Fibroblast of lung (primary cell): ENCODE data around the gene TUBA4B. TPM values are rescaled to one million over a fixed set of nuclear protein-coding genes. Genes with fewer than 3 reads are reported as not detected.

ENCODE experiments used
- DNase-seq, 2 donors: peaks; one replicate each; pipeline versions ENCODE4 v3.0.0 to v3.0.0-alpha.2; 2010; ENCODE audit warnings: low read depth in 2 of 2
- H2AFZ ChIP-seq: 2 replicates; pipeline ENCODE4 v1.5.1; 2012; ENCODE audit warnings: low read length, control low read depth, inconsistent platforms
- H3K27ac ChIP-seq: 2 replicates; pipeline ENCODE4 v1.5.1; 2011; ENCODE audit warnings: low read length, control low read depth; ENCODE audit not compliant: insufficient read depth
- H3K27me3 ChIP-seq: 2 replicates; pipeline ENCODE4 v1.5.1; 2011; ENCODE audit warnings: mild to moderate bottlenecking, low read length; ENCODE audit not compliant: control insufficient read depth, insufficient read depth
- H3K36me3 ChIP-seq: 2 replicates; pipeline ENCODE4 v1.5.1; 2011; ENCODE audit warnings: low read length; ENCODE audit not compliant: control insufficient read depth, insufficient read depth
- H3K4me1 ChIP-seq: 2 replicates; pipeline ENCODE4 v1.5.1; 2011; ENCODE audit warnings: low read length; ENCODE audit not compliant: control insufficient read depth, insufficient read depth; ENCODE audit errors: extremely low read depth
- H3K4me2 ChIP-seq: 2 replicates; pipeline ENCODE4 v1.5.1; 2011; ENCODE audit warnings: low read length, control low read depth; ENCODE audit not compliant: insufficient read depth; ENCODE audit errors: extremely low read depth
- H3K4me3 ChIP-seq, 4 experiments: fragments of 200-600 bp in 1 of 4; sonication (generic) in 1 of 4; replicated peaks in 1 of 4; 2 replicates each; pipeline ENCODE4 v1.5.1; 2011 to 2016; ENCODE audit warnings: low read length in 4 of 4, low read depth in 3 of 4, mild to moderate bottlenecking in 3 of 4, control low read depth in 2 of 4, inconsistent platforms in 1 of 4, mixed read lengths in 1 of 4; ENCODE audit not compliant: insufficient read depth in 1 of 4; ENCODE audit errors: control extremely low read depth in 1 of 4
- H3K79me2 ChIP-seq: 2 replicates; pipeline ENCODE4 v1.5.1; 2012; ENCODE audit warnings: mild to moderate bottlenecking, low read length, inconsistent platforms; ENCODE audit not compliant: control insufficient read depth, insufficient read depth
- H3K9ac ChIP-seq: 2 replicates; pipeline ENCODE4 v1.5.1; 2011; ENCODE audit warnings: mild to moderate bottlenecking, low read length, control low read depth; ENCODE audit not compliant: insufficient read depth
- H3K9me3 ChIP-seq: 2 replicates; pipeline ENCODE4 v1.5.1; 2012; ENCODE audit warnings: low read depth, low read length; ENCODE audit not compliant: control insufficient read depth, insufficient read depth
- H4K20me1 ChIP-seq: 2 replicates; pipeline ENCODE4 v1.5.1; 2011; ENCODE audit warnings: low read length; ENCODE audit not compliant: control insufficient read depth, insufficient read depth; ENCODE audit errors: extremely low read depth
- EZH2 ChIP-seq: IDR thresholded peaks from 2 replicates; pipeline ENCODE4 v1.5.1; 2012; ENCODE audit warnings: low read length, control low read depth, mild to moderate bottlenecking; ENCODE audit errors: missing control alignments
- polyA plus RNA-seq, 2 donors: library from polyadenylated mRNA; depleted of rRNA in 1 of 2; stranded (reverse) in 1 of 2; unstranded in 1 of 2; fragments of >200 nt; gene quantifications; 2 replicates each; pipeline ENCODE4 v1.2.1, GENCODE V29; 2011 to 2012; ENCODE audit warnings: missing spikeins in 1 of 2
- total RNA-seq: library from RNA; depleted of rRNA; stranded (reverse); fragments of >200 nt; gene quantifications from 2 replicates; pipeline ENCODE4 v1.2.1, GENCODE V29; 2014
- TF ChIP-seq, protein P1 (sequence below), 2 donors: IDR thresholded peaks in 1 of 2; conservative IDR thresholded peaks in 1 of 2; 1 replicate in 1 of 2; 2 replicates in 1 of 2; pipeline ENCODE4 v1.5.1; 2011 to 2012; ENCODE audit warnings: low read length in 2 of 2, control low read depth in 1 of 2, inconsistent platforms in 1 of 2, low read depth in 1 of 2, mild to moderate bottlenecking in 1 of 2

The TUBA4B gene
- total and polyA plus RNA-seq, 2 donors (not counting 1 experiment from before 2014, with no cell fraction given), result not detected

DNA sequence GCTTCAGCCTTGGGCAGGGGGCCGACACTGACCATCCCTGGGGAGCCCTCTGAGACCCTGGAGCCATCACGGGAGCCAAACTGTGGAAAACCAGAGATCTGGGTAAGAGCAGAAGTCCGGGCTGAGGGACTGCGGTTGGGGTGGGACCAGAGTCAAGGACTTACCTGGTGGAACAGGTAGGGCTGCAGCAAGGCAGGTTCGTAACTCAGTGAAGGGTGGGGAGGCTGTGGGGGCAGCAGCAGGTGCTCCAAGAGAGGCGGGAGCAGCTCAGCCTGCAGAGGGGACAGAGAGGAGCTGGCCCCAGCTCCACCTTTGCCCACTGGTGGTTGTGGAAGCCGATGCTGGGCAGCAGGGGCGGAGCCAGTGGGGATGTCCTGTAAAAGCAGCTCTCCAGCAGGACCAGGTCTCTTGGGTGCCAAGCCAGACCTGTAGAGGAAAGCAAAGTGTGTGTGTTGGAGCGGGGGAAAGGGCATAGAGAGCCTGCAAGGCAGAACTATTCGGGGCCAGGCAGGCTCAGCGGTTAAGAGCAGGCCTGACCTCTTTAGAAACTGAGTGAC lies 49.4 kb downstream of the TUBA4B start:
- Histone ChIP-seq H3K4me3 (no peak overlapping the region), H3K9ac (no peak overlapping the region), H3K27me3 (peaks cover 15% of the 10 kb centered on the region), H2AFZ (no peak overlapping the region), H3K36me3 (no peaks in the 10 kb centered on the region), H3K4me2 (no peak overlapping the region), H3K79me2 (no peaks in the 10 kb centered on the region), H3K27ac (no peak overlapping the region), H3K9me3 (no peaks in the 10 kb centered on the region), H4K20me1 (no peaks in the 10 kb centered on the region), H3K4me1 (no peaks in the 10 kb centered on the region)
- TF ChIP-seq EZH2, result no peak
- TF ChIP-seq, protein P1, sequence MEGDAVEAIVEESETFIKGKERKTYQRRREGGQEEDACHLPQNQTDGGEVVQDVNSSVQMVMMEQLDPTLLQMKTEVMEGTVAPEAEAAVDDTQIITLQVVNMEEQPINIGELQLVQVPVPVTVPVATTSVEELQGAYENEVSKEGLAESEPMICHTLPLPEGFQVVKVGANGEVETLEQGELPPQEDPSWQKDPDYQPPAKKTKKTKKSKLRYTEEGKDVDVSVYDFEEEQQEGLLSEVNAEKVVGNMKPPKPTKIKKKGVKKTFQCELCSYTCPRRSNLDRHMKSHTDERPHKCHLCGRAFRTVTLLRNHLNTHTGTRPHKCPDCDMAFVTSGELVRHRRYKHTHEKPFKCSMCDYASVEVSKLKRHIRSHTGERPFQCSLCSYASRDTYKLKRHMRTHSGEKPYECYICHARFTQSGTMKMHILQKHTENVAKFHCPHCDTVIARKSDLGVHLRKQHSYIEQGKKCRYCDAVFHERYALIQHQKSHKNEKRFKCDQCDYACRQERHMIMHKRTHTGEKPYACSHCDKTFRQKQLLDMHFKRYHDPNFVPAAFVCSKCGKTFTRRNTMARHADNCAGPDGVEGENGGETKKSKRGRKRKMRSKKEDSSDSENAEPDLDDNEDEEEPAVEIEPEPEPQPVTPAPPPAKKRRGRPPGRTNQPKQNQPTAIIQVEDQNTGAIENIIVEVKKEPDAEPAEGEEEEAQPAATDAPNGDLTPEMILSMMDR (conservative IDR thresholded peaks at IDR 0.05 in 1 of 2, IDR thresholded peaks at IDR 0.05 in 1 of 2; ENCODE audit: low read depth in 1 of 2, low read length in 2 of 2), result no peak
- DNase-seq, result no peak

- no peak overlapping the region for H3K4me2 ChIP-seq
- no peaks in the 10 kb centered on the region for H3K79me2 ChIP-seq
- H3K36me3 ChIP-seq, result no peaks in the 10 kb centered on the region
- H2AFZ ChIP-seq, result no peak overlapping the region
- no peak overlapping the region for H3K4me3 ChIP-seq
- H3K9ac ChIP-seq, result no peak overlapping the region
- DNase-seq, result no peak
- TF ChIP-seq, protein P1 (conservative IDR thresholded peaks at IDR 0.05 in 1 of 2, IDR thresholded peaks at IDR 0.05 in 1 of 2; ENCODE audit: low read depth in 1 of 2, low read length in 2 of 2), result no peak
- no peak for TF ChIP-seq EZH2
- peaks cover 3% of the 10 kb centered on the region for H3K4me1 ChIP-seq
- H3K9me3 ChIP-seq, result no peaks in the 10 kb centered on the region
- H4K20me1 ChIP-seq, result no peaks in the 10 kb centered on the region
- no peak overlapping the region for H3K27ac ChIP-seq
- H3K27me3 ChIP-seq, result peaks cover 19% of the 10 kb centered on the region
Measured at GRCh38 chr2:219304223-219304622, 51.2 kb downstream of the TUBA4B start.

DNA sequence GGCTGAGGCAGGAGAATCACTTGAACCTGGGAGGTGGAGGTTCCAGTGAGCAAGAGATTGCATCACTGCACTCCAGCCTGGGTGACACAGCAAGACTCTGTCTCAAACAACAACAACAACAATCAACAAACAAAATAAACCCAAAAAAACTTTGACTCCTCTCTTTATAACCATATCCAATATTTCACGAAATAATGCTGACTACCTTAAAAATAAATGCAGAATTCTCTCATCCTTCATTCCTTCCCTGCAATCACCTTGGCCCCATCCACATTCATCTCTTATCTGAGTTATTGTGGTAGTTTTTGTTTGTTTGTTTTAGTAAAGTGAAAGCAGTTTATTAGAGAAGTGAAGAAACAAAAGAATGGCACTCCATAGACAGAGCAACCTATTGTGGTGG lies 53.0 kb downstream of the TUBA4B start:
- H3K9ac ChIP-seq, result no peak overlapping the region
- no peak for DNase-seq
- H3K4me3 ChIP-seq, result no peak overlapping the region
- H3K79me2 ChIP-seq, result no peaks in the 10 kb centered on the region
- H3K4me2 ChIP-seq, result no peak overlapping the region
- peaks cover 21% of the 10 kb centered on the region for H3K27me3 ChIP-seq
- H4K20me1 ChIP-seq, result no peaks in the 10 kb centered on the region
- H3K27ac ChIP-seq, result no peak overlapping the region
- no peaks in the 10 kb centered on the region for H3K9me3 ChIP-seq
- H2AFZ ChIP-seq, result no peak overlapping the region
- TF ChIP-seq, protein P1 (conservative IDR thresholded peaks at IDR 0.05 in 1 of 2, IDR thresholded peaks at IDR 0.05 in 1 of 2; ENCODE audit: low read depth in 1 of 2, low read length in 2 of 2), result no peak
- TF ChIP-seq EZH2, result no peak
- H3K4me1 ChIP-seq, result peaks cover 3% of the 10 kb centered on the region
- H3K36me3 ChIP-seq, result no peaks in the 10 kb centered on the region
